GM23338 (cell line): ENCODE data around the gene ARL2. TPM values are rescaled to one million over a fixed set of nuclear protein-coding genes. Genes with fewer than 3 reads are reported as not detected.

Experiments used
- ATAC-seq: fragments of 200-7000 bp; cut with Tn5 transposase; 3 replicates; pipeline ENCODE4 v1.9.1; 2020
- DNase-seq: peaks from one replicate; pipeline ENCODE4 v3.0.0-alpha.2; 2015; ENCODE audit warnings: low spot score
- H2AFZ ChIP-seq: fragments of 200-600 bp; sonication (generic); 2 replicates; pipeline ENCODE4 v1.8.0; 2016; ENCODE audit warnings: antibody characterized with exemption, mild to moderate bottlenecking, moderate library complexity
- H3F3A ChIP-seq: fragments of 200-600 bp; sonication (generic); replicated peaks from 2 replicates; pipeline ENCODE4 v1.8.0; 2017; ENCODE audit warnings: antibody characterized with exemption, mixed run types, low read depth
- H3K27ac ChIP-seq: fragments of 200-600 bp; sonication (generic); 2 replicates; pipeline ENCODE4 v1.6.1; 2016; ENCODE audit warnings: low read depth
- H3K27me3 ChIP-seq: fragments of 200-600 bp; sonication (generic); 2 replicates; pipeline ENCODE4 v1.8.0; 2016; ENCODE audit warnings: mild to moderate bottlenecking, mixed run types, moderate library complexity; ENCODE audit not compliant: insufficient read depth
- H3K36me3 ChIP-seq: fragments of 200-600 bp; sonication (generic); 2 replicates; pipeline ENCODE4 v1.8.0; 2016; ENCODE audit warnings: mild to moderate bottlenecking; ENCODE audit not compliant: insufficient read depth
- H3K4me1 ChIP-seq: fragments of 200-600 bp; sonication (generic); 2 replicates; pipeline ENCODE4 v1.8.0; 2016; ENCODE audit warnings: mild to moderate bottlenecking, moderate library complexity; ENCODE audit not compliant: insufficient read depth
- H3K4me2 ChIP-seq: fragments of 200-600 bp; sonication (generic); 2 replicates; pipeline ENCODE4 v1.7.1; 2017; ENCODE audit warnings: mixed run types
- H3K4me3 ChIP-seq: fragments of 200-600 bp; sonication (generic); 2 replicates; pipeline ENCODE4 v1.6.1; 2016; ENCODE audit warnings: mixed run types
- H3K79me2 ChIP-seq: fragments of 200-600 bp; sonication (generic); replicated peaks from 2 replicates; pipeline ENCODE4 v1.8.0; 2017; ENCODE audit warnings: mild to moderate bottlenecking; ENCODE audit not compliant: insufficient read depth
- H3K9me2 ChIP-seq: fragments of 200-600 bp; sonication (generic); 2 replicates; pipeline ENCODE4 v1.8.0; 2017; ENCODE audit not compliant: insufficient read depth
- H4K20me1 ChIP-seq: fragments of 200-600 bp; sonication (generic); replicated peaks from 2 replicates; pipeline ENCODE4 v1.8.0; 2017; ENCODE audit warnings: mild to moderate bottlenecking; ENCODE audit not compliant: insufficient read depth
- H3K27ac Mint-ChIP-seq: 2 replicates; pipeline ENCODE4 v1.8.0; 2020; ENCODE audit warnings: inconsistent platforms, mild to moderate bottlenecking, moderate library complexity, mixed read lengths
- H3K27me3 Mint-ChIP-seq: 3 replicates; pipeline ENCODE4 v1.8.0; 2022; ENCODE audit warnings: low read depth, mild to moderate bottlenecking, moderate library complexity, mixed read lengths, inconsistent platforms; ENCODE audit not compliant: insufficient read depth, poor library complexity
- H3K36me3 Mint-ChIP-seq: 3 replicates; pipeline ENCODE4 v1.8.0; 2021; ENCODE audit warnings: low read depth, mild to moderate bottlenecking, inconsistent platforms, moderate library complexity, mixed read lengths
- H3K4me1 Mint-ChIP-seq: 3 replicates; pipeline ENCODE4 v1.8.0; 2020; ENCODE audit warnings: mild to moderate bottlenecking, inconsistent platforms, mixed read lengths
- H3K4me3 Mint-ChIP-seq: 3 replicates; pipeline ENCODE4 v1.8.0; 2021; ENCODE audit warnings: moderate library complexity, mild to moderate bottlenecking, inconsistent platforms, mixed read lengths
- H3K9me3 Mint-ChIP-seq: 3 replicates; pipeline ENCODE4 v1.8.0; 2020; ENCODE audit warnings: moderate library complexity, mild to moderate bottlenecking, inconsistent platforms, mixed read lengths
- CREB1 ChIP-seq: fragments of 250-450 bp; sonication (Bioruptor Pico); IDR thresholded peaks from 2 replicates; pipeline ENCODE4 v1.5.0; 2020; ENCODE audit warnings: low read depth, mild to moderate bottlenecking, moderate library complexity
- CTCF ChIP-seq, 2 experiments: fragments of 200-600 bp in 1 of 2; sonication (generic) in 1 of 2; conservative IDR thresholded peaks; 2 replicates each; pipeline versions ENCODE4 v1.5.1 to v1.6.1; 2016 to 2017; ENCODE audit warnings: antibody characterized with exemption in 2 of 2, low read depth in 2 of 2, mild to moderate bottlenecking in 2 of 2, moderate library complexity in 1 of 2
- EZH2 ChIP-seq: fragments of 200-600 bp; sonication (generic); IDR thresholded peaks from one replicate; pipeline ENCODE4 v1.8.0; 2017; ENCODE audit warnings: antibody characterized with exemption, mild to moderate bottlenecking, low read depth; ENCODE audit not compliant: unreplicated experiment
- EZH2phosphoT487 ChIP-seq: fragments of 200-600 bp; sonication (generic); IDR thresholded peaks from one replicate; pipeline ENCODE4 v1.8.1; 2018; ENCODE audit warnings: antibody characterized with exemption; ENCODE audit not compliant: unreplicated experiment
- JUNB ChIP-seq: IDR thresholded peaks from one replicate; pipeline ENCODE4 v1.6.1; 2016; ENCODE audit warnings: antibody characterized with exemption; ENCODE audit not compliant: unreplicated experiment
- NANOG ChIP-seq: IDR thresholded peaks from 2 replicates; pipeline ENCODE4 v1.6.1; 2016; ENCODE audit warnings: antibody characterized with exemption, borderline replicate concordance
- POLR2AphosphoS5 ChIP-seq: IDR thresholded peaks from 2 replicates; pipeline ENCODE4 v1.6.1; 2016; ENCODE audit warnings: antibody characterized with exemption, low read depth
- STAT1 ChIP-seq: IDR thresholded peaks from one replicate; pipeline ENCODE4 v1.6.1; 2016; ENCODE audit warnings: antibody characterized with exemption; ENCODE audit not compliant: unreplicated experiment
- ZNF114 ChIP-seq: fragments of 250-450 bp; sonication (Bioruptor Pico); IDR thresholded peaks from 2 replicates; pipeline ENCODE4 v1.5.0; 2020; ENCODE audit warnings: mild to moderate bottlenecking, moderate library complexity
- ZNF331 ChIP-seq: fragments of 250-450 bp; sonication (Bioruptor Pico); IDR thresholded peaks from 2 replicates; pipeline ENCODE4 v1.5.0; 2020; ENCODE audit warnings: low read depth, mild to moderate bottlenecking, moderate library complexity
- polyA plus RNA-seq: library from polyadenylated mRNA; unstranded; fragments of >200 nt; fragmentation: Nextera tagmentation; extraction: Ambion mirVana; gene quantifications from 2 replicates; pipeline ENCODE4 v1.2.1, GENCODE V29; 2016
- total RNA-seq: library from RNA; depleted of rRNA; stranded (reverse); fragments of >200 nt; shearing (Covaris generic); gene quantifications from 2 replicates; pipeline ENCODE4 v1.2.3, GENCODE V29; 2014
- TF ChIP-seq, protein P1 (sequence below): IDR thresholded peaks from 2 replicates; pipeline ENCODE4 v1.6.1; 2016; ENCODE audit warnings: antibody characterized with exemption
- TF ChIP-seq, protein P2 (sequence below): fragments of 250-450 bp; sonication (Bioruptor Pico); IDR thresholded peaks from 2 replicates; pipeline ENCODE4 v1.5.0; 2020; ENCODE audit warnings: mild to moderate bottlenecking, moderate library complexity
- TF ChIP-seq, protein P3 (sequence below): IDR thresholded peaks from one replicate; pipeline ENCODE4 v1.6.1; 2018; ENCODE audit warnings: antibody characterized with exemption; ENCODE audit not compliant: unreplicated experiment

The ARL2 gene
- total and polyA plus RNA-seq, 2 experiments from 2014 or later: 193 to 236 TPM

DNA sequence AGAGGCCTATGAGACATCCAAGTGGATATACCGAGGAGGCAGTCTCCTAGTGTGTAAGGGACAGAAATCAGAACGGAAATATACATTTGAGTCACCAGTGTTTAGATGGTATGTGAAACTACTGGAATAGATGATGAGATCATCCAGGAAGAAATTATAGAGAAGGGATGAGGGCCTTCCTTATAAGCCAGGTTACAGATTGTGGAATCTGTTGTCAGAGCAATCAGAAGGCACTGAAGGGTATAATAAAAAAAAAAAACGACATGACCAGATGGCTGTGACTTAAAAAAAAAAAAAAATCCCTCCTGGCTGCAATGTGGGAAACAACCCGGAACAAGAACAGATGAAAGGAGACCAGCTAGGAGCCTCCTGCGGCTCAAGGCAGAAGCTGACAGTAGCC, 44.8 kb upstream of the ARL2 start:
- no peaks in the 10 kb centered on the region for H3K9me2 ChIP-seq
- Mint-ChIP-seq H3K36me3 (no peaks in the 10 kb centered on the region), H3K27me3 (peaks cover 10% of the 10 kb centered on the region), H3K4me3 (no peak overlapping the region), H3K9me3 (peaks cover 3% of the 10 kb centered on the region; the same call in 1 of the 3 replicates), H3K27ac (no peak overlapping the region), H3K4me1 (no peaks in the 10 kb centered on the region)
- no peaks in the 10 kb centered on the region for H3K36me3 ChIP-seq
- no peak for DNase-seq
- H3K4me2 ChIP-seq: no peak overlapping the region
- H4K20me1 ChIP-seq: no peaks in the 10 kb centered on the region; the same call in 1 of the 2 replicates
- ATAC-seq: no peak
- no peak overlapping the region for H3K4me3 ChIP-seq
- no peak overlapping the region for H2AFZ ChIP-seq
- no peaks in the 10 kb centered on the region for H3F3A ChIP-seq
- H3K4me1 ChIP-seq: no peaks in the 10 kb centered on the region
- H3K79me2 ChIP-seq: no peaks in the 10 kb centered on the region
- H3K27me3 ChIP-seq: peaks cover 26% of the 10 kb centered on the region
- no peak overlapping the region for H3K27ac ChIP-seq
- TF ChIP-seq EZH2: no peak
- TF ChIP-seq STAT1: no peak
- TF ChIP-seq, protein P1, sequence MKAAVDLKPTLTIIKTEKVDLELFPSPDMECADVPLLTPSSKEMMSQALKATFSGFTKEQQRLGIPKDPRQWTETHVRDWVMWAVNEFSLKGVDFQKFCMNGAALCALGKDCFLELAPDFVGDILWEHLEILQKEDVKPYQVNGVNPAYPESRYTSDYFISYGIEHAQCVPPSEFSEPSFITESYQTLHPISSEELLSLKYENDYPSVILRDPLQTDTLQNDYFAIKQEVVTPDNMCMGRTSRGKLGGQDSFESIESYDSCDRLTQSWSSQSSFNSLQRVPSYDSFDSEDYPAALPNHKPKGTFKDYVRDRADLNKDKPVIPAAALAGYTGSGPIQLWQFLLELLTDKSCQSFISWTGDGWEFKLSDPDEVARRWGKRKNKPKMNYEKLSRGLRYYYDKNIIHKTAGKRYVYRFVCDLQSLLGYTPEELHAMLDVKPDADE: no peak
- no peak for TF ChIP-seq ZNF114 (CRISPR knock-in tag)
- TF ChIP-seq CREB1: no peak
- TF ChIP-seq, protein P2, sequence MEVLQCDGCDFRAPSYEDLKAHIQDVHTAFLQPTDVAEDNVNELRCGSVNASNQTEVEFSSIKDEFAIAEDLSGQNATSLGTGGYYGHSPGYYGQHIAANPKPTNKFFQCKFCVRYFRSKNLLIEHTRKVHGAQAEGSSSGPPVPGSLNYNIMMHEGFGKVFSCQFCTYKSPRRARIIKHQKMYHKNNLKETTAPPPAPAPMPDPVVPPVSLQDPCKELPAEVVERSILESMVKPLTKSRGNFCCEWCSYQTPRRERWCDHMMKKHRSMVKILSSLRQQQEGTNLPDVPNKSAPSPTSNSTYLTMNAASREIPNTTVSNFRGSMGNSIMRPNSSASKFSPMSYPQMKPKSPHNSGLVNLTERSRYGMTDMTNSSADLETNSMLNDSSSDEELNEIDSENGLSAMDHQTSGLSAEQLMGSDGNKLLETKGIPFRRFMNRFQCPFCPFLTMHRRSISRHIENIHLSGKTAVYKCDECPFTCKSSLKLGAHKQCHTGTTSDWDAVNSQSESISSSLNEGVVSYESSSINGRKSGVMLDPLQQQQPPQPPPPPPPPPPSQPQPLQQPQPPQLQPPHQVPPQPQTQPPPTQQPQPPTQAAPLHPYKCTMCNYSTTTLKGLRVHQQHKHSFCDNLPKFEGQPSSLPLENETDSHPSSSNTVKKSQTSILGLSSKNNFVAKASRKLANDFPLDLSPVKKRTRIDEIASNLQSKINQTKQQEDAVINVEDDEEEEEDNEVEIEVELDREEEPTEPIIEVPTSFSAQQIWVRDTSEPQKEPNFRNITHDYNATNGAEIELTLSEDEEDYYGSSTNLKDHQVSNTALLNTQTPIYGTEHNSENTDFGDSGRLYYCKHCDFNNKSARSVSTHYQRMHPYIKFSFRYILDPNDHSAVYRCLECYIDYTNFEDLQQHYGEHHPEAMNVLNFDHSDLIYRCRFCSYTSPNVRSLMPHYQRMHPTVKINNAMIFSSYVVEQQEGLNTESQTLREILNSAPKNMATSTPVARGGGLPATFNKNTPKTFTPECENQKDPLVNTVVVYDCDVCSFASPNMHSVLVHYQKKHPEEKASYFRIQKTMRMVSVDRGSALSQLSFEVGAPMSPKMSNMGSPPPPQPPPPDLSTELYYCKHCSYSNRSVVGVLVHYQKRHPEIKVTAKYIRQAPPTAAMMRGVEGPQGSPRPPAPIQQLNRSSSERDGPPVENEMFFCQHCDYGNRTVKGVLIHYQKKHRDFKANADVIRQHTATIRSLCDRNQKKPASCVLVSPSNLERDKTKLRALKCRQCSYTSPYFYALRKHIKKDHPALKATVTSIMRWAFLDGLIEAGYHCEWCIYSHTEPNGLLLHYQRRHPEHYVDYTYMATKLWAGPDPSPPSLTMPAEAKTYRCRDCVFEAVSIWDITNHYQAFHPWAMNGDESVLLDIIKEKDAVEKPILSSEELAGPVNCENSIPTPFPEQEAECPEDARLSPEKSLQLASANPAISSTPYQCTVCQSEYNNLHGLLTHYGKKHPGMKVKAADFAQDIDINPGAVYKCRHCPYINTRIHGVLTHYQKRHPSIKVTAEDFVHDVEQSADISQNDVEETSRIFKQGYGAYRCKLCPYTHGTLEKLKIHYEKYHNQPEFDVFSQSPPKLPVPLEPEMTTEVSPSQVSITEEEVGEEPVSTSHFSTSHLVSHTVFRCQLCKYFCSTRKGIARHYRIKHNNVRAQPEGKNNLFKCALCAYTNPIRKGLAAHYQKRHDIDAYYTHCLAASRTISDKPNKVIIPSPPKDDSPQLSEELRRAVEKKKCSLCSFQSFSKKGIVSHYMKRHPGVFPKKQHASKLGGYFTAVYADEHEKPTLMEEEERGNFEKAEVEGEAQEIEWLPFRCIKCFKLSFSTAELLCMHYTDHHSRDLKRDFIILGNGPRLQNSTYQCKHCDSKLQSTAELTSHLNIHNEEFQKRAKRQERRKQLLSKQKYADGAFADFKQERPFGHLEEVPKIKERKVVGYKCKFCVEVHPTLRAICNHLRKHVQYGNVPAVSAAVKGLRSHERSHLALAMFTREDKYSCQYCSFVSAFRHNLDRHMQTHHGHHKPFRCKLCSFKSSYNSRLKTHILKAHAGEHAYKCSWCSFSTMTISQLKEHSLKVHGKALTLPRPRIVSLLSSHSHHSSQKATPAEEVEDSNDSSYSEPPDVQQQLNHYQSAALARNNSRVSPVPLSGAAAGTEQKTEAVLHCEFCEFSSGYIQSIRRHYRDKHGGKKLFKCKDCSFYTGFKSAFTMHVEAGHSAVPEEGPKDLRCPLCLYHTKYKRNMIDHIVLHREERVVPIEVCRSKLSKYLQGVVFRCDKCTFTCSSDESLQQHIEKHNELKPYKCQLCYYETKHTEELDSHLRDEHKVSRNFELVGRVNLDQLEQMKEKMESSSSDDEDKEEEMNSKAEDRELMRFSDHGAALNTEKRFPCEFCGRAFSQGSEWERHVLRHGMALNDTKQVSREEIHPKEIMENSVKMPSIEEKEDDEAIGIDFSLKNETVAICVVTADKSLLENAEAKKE (CRISPR knock-in tag): no peak
- TF ChIP-seq JUNB: no peak
- TF ChIP-seq, protein P3, sequence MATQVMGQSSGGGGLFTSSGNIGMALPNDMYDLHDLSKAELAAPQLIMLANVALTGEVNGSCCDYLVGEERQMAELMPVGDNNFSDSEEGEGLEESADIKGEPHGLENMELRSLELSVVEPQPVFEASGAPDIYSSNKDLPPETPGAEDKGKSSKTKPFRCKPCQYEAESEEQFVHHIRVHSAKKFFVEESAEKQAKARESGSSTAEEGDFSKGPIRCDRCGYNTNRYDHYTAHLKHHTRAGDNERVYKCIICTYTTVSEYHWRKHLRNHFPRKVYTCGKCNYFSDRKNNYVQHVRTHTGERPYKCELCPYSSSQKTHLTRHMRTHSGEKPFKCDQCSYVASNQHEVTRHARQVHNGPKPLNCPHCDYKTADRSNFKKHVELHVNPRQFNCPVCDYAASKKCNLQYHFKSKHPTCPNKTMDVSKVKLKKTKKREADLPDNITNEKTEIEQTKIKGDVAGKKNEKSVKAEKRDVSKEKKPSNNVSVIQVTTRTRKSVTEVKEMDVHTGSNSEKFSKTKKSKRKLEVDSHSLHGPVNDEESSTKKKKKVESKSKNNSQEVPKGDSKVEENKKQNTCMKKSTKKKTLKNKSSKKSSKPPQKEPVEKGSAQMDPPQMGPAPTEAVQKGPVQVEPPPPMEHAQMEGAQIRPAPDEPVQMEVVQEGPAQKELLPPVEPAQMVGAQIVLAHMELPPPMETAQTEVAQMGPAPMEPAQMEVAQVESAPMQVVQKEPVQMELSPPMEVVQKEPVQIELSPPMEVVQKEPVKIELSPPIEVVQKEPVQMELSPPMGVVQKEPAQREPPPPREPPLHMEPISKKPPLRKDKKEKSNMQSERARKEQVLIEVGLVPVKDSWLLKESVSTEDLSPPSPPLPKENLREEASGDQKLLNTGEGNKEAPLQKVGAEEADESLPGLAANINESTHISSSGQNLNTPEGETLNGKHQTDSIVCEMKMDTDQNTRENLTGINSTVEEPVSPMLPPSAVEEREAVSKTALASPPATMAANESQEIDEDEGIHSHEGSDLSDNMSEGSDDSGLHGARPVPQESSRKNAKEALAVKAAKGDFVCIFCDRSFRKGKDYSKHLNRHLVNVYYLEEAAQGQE: no peak
- TF ChIP-seq ZNF331: no peak
- no peak for TF ChIP-seq EZH2phosphoT487
- TF ChIP-seq CTCF (conservative IDR thresholded peaks at IDR 0.05; ENCODE audit: low read depth in 2 of 2): no peak
- no peak for TF ChIP-seq POLR2AphosphoS5
- TF ChIP-seq NANOG: no peak
